ENCODE data around the gene CLCN7.

CLCN7 gene

GRCh38 chr16:1435921-1436697, 38.7 kb downstream of the CLCN7 start:
- DNase-seq, result no peak
- no peak for TF ChIP-seq POLR2A (IDR thresholded peaks at IDR 0.05; ENCODE audit: low read length)
- no peak for TF ChIP-seq GATA1 (IDR thresholded peaks at IDR 0.05; ENCODE audit: low read depth, low read length)

GRCh38 chr16:1434644-1435592, 39.9 kb downstream of the CLCN7 start:
- DNase-seq, result no peak
- TF ChIP-seq GATA1 (IDR thresholded peaks at IDR 0.05; ENCODE audit: low read depth, low read length), result no peak
- TF ChIP-seq POLR2A (IDR thresholded peaks at IDR 0.05; ENCODE audit: low read length), result no peak

- TF ChIP-seq GATA1 (IDR thresholded peaks at IDR 0.05; ENCODE audit: low read depth, low read length), result no peak
- no peak for TF ChIP-seq POLR2A (IDR thresholded peaks at IDR 0.05; ENCODE audit: low read length)
- DNase-seq, result no peak
These were observed 41.1 kb downstream of the CLCN7 start for GRCh38 chr16:1433756-1434155.

- DNase-seq, result no peak
- no peak for TF ChIP-seq GATA1 (IDR thresholded peaks at IDR 0.05; ENCODE audit: low read depth, low read length)
These were observed 41.6 kb downstream of the CLCN7 start for GRCh38 chr16:1433263-1433560.

- TF ChIP-seq GATA1 (IDR thresholded peaks at IDR 0.05; ENCODE audit: low read depth, low read length) (no peak), POLR2A (IDR thresholded peaks at IDR 0.05; ENCODE audit: low read length) (no peak)
- no peak for DNase-seq
These were observed 42.2 kb downstream of the CLCN7 start for GRCh38 chr16:1432388-1433262.

- TF ChIP-seq POLR2A (IDR thresholded peaks at IDR 0.05; ENCODE audit: low read length), result no peak
- TF ChIP-seq GATA1 (IDR thresholded peaks at IDR 0.05; ENCODE audit: low read depth, low read length), result no peak
- no peak for DNase-seq
These were observed 43.1 kb downstream of the CLCN7 start for GRCh38 chr16:1431497-1432270.

GRCh38 chr16:1430759-1431496, 43.9 kb downstream of the CLCN7 start, which contains the start of gene PERCC1:
TSS of gene PERCC1 (plus strand) at chr16:1431078. CDS start at chr16:1432594, 1,516 bp downstream.
- no peak for TF ChIP-seq POLR2A (IDR thresholded peaks at IDR 0.05; ENCODE audit: low read length)
- TF ChIP-seq GATA1 (IDR thresholded peaks at IDR 0.05; ENCODE audit: low read depth, low read length), result no peak
- no peak for DNase-seq

- TF ChIP-seq POLR2A (IDR thresholded peaks at IDR 0.05; ENCODE audit: low read length) (no peak), GATA1 (IDR thresholded peaks at IDR 0.05; ENCODE audit: low read depth, low read length) (no peak)
- DNase-seq, result no peak
These were observed 44.5 kb downstream of the CLCN7 start for GRCh38 chr16:1430214-1430758.

GRCh38 chr16:1429631-1430030, 45.2 kb downstream of the CLCN7 start:
- TF ChIP-seq POLR2A (IDR thresholded peaks at IDR 0.05; ENCODE audit: low read length) (no peak), GATA1 (IDR thresholded peaks at IDR 0.05; ENCODE audit: low read depth, low read length) (no peak)

GRCh38 chr16:1429012-1429411, 45.8 kb downstream of the CLCN7 start:
- DNase-seq, result no peak
- TF ChIP-seq POLR2A (IDR thresholded peaks at IDR 0.05; ENCODE audit: low read length) (no peak), GATA1 (IDR thresholded peaks at IDR 0.05; ENCODE audit: low read depth, low read length) (no peak)

More at GRCh38 chr16:1429631-1430030, 45.2 kb downstream of the CLCN7 start:
- DNase-seq, result no peak

- TF ChIP-seq GATA1 (IDR thresholded peaks at IDR 0.05; ENCODE audit: low read depth, low read length) (no peak), POLR2A (IDR thresholded peaks at IDR 0.05; ENCODE audit: low read length) (no peak)
- peak; percentile 57 to 62 for DNase-seq
These were observed 46.3 kb downstream of the CLCN7 start for GRCh38 chr16:1428511-1428910.
